ENCODE data around the gene SLC32A1.

DNA sequence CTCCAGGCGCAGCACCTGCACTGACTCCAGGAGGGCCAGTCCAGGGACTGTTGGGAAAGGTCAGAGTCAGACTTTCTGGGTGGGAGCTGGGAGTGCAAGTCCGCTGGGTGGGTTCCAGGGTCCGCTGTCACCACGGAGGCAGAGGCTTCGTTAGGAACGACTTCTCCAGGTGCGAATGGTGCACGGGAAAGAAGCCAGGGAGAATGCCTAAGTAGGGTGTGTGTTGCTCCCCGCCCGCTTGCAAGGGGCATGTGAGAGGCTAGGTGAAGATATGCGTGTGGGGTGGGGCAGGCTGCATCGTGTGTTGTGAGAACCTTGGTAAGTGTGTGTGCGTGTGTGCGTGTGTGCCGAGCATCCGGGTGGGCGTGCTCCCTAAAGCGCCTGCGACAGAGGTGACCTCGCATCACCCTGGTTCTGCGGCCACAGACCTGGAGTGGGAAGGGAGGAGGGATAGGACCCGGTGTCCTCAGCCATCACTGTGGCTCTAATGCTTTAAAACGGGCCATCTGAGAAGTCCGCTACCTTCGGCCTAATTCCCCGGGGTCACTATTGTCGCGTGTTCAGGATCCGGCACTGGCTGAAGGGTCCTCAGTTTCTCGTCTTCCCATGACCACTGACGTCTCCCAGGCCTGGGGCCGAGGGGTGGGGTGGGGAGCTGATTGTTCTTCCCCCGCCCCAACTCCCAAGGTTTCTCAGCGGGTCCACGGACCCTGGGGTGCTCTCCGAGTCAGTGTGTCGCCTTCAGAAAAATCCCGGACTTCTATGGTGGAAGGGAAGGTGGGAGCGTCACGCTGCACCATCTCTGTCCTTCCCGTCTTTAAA is 6.1 kb downstream of the SLC32A1 start:
- TF ChIP-seq, protein P1, sequence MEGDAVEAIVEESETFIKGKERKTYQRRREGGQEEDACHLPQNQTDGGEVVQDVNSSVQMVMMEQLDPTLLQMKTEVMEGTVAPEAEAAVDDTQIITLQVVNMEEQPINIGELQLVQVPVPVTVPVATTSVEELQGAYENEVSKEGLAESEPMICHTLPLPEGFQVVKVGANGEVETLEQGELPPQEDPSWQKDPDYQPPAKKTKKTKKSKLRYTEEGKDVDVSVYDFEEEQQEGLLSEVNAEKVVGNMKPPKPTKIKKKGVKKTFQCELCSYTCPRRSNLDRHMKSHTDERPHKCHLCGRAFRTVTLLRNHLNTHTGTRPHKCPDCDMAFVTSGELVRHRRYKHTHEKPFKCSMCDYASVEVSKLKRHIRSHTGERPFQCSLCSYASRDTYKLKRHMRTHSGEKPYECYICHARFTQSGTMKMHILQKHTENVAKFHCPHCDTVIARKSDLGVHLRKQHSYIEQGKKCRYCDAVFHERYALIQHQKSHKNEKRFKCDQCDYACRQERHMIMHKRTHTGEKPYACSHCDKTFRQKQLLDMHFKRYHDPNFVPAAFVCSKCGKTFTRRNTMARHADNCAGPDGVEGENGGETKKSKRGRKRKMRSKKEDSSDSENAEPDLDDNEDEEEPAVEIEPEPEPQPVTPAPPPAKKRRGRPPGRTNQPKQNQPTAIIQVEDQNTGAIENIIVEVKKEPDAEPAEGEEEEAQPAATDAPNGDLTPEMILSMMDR (IDR thresholded peaks at IDR 0.05; ENCODE audit: low read depth, low read length, poor library complexity, severe bottlenecking) = no peak
- no peak for TF ChIP-seq EZH2phosphoT487 (IDR thresholded peaks at IDR 0.05; ENCODE audit: borderline replicate concordance, low read length)
